KMS-11 (cell line): ENCODE results near the gene TSPAN10.

Experiments used
- H2AFZ ChIP-seq: fragments of 200-600 bp; sonication (generic); 2 replicates; pipeline ENCODE4 v1.6.1; 2016; ENCODE audit warnings: antibody characterized with exemption, mixed run types, low read depth
- H3K27ac ChIP-seq: fragments of 200-600 bp; sonication (generic); 2 replicates; pipeline ENCODE4 v1.6.1; 2016; ENCODE audit warnings: mild to moderate bottlenecking, mixed run types
- H3K27me3 ChIP-seq: fragments of 200-600 bp; sonication (generic); 2 replicates; pipeline ENCODE4 v1.6.1; 2017; ENCODE audit warnings: mild to moderate bottlenecking, low read depth, mixed run types, moderate library complexity; ENCODE audit not compliant: insufficient read depth
- H3K36me3 ChIP-seq: fragments of 200-600 bp; sonication (generic); 2 replicates; pipeline ENCODE4 v1.6.1; 2017; ENCODE audit warnings: mild to moderate bottlenecking, mixed run types; ENCODE audit not compliant: insufficient read depth
- H3K4me1 ChIP-seq: fragments of 200-600 bp; sonication (generic); 2 replicates; pipeline ENCODE4 v1.6.1; 2016; ENCODE audit warnings: mild to moderate bottlenecking, low read depth, mixed run types; ENCODE audit not compliant: poor library complexity, severe bottlenecking
- H3K4me2 ChIP-seq: fragments of 200-600 bp; sonication (generic); 2 replicates; pipeline ENCODE4 v1.7.0; 2016; ENCODE audit warnings: mild to moderate bottlenecking, mixed run types
- H3K4me3 ChIP-seq: fragments of 200-600 bp; sonication (generic); IDR thresholded peaks from 2 replicates; pipeline ENCODE4 v1.6.1; 2017; ENCODE audit warnings: low read depth, low read length, mixed read lengths; ENCODE audit not compliant: insufficient read depth
- H3K79me2 ChIP-seq: fragments of 200-600 bp; sonication (generic); 2 replicates; pipeline ENCODE4 v1.6.1; 2016; ENCODE audit warnings: low read depth, mixed run types; ENCODE audit not compliant: insufficient read depth
- H3K9ac ChIP-seq: fragments of 200-600 bp; sonication (generic); 2 replicates; pipeline ENCODE4 v1.6.1; 2016; ENCODE audit warnings: mild to moderate bottlenecking, mixed run types
- H4K20me1 ChIP-seq: fragments of 200-600 bp; sonication (generic); 2 replicates; pipeline ENCODE4 v1.6.1; 2016; ENCODE audit warnings: mild to moderate bottlenecking, mixed run types; ENCODE audit not compliant: insufficient read depth
- CTCF ChIP-seq: fragments of 200-600 bp; sonication (generic); conservative IDR thresholded peaks from 2 replicates; pipeline ENCODE4 v1.6.1; 2017; ENCODE audit warnings: low read depth, mild to moderate bottlenecking, antibody characterized with exemption, low read length, moderate library complexity, mixed read lengths

The TSPAN10 gene

GRCh38 chr17:81686614-81687013, 49.6 kb downstream of the TSPAN10 start:
- no peak overlapping the region for H2AFZ ChIP-seq
- no peak overlapping the region for H3K27ac ChIP-seq
- peaks cover 26% of the 10 kb centered on the region for H3K4me1 ChIP-seq
- H4K20me1 ChIP-seq, result no peaks in the 10 kb centered on the region
- no peak overlapping the region for H3K4me2 ChIP-seq
- H3K4me3 ChIP-seq, result no peak overlapping the region
- no peak overlapping the region for H3K9ac ChIP-seq
- H3K36me3 ChIP-seq, result peaks cover 12% of the 10 kb centered on the region; the same call in 1 of the 2 replicates
- H3K79me2 ChIP-seq, result peaks cover 50% of the 10 kb centered on the region
- no peaks in the 10 kb centered on the region for H3K27me3 ChIP-seq
- no peak for TF ChIP-seq CTCF

GRCh38 chr17:81687770-81688541, 51.0 kb downstream of the TSPAN10 start:
- Histone ChIP-seq H3K4me1 (peaks cover 18% of the 10 kb centered on the region), H3K27me3 (no peaks in the 10 kb centered on the region), H4K20me1 (no peaks in the 10 kb centered on the region), H3K36me3 (peaks cover 12% of the 10 kb centered on the region; the same call in 1 of the 2 replicates), H3K79me2 (peaks cover 37% of the 10 kb centered on the region), H3K4me2 (no peak overlapping the region), H3K9ac (no peak overlapping the region), H2AFZ (no peak overlapping the region), H3K27ac (no peak overlapping the region), H3K4me3 (no peak overlapping the region)
- TF ChIP-seq CTCF, result no peak

GRCh38 chr17:81688616-81689015, 51.6 kb downstream of the TSPAN10 start:
- TF ChIP-seq CTCF, result no peak
- H2AFZ ChIP-seq, result no peak overlapping the region
- peaks cover 18% of the 10 kb centered on the region for H3K4me1 ChIP-seq
- no peak overlapping the region for H3K4me3 ChIP-seq
- peaks cover 12% of the 10 kb centered on the region; the same call in 1 of the 2 replicates for H3K36me3 ChIP-seq
- H3K9ac ChIP-seq, result no peak overlapping the region
- H3K27ac ChIP-seq, result no peak overlapping the region
- H3K4me2 ChIP-seq, result no peak overlapping the region
- no peaks in the 10 kb centered on the region for H4K20me1 ChIP-seq
- no peaks in the 10 kb centered on the region for H3K27me3 ChIP-seq
- H3K79me2 ChIP-seq, result peaks cover 32% of the 10 kb centered on the region

- H2AFZ ChIP-seq, result no peak overlapping the region
Measured at GRCh38 chr17:81690066-81690465, 53.1 kb downstream of the TSPAN10 start.

More at GRCh38 chr17:81690066-81690465, 53.1 kb downstream of the TSPAN10 start:
- no peak overlapping the region for H3K9ac ChIP-seq
- no peak for TF ChIP-seq CTCF
- peaks cover 12% of the 10 kb centered on the region for H3K4me1 ChIP-seq
- peaks cover 19% of the 10 kb centered on the region for H3K79me2 ChIP-seq
- H3K27ac ChIP-seq, result no peak overlapping the region
- H3K4me3 ChIP-seq, result no peak overlapping the region
- H3K36me3 ChIP-seq, result peaks cover 12% of the 10 kb centered on the region; the same call in 1 of the 2 replicates
- H3K4me2 ChIP-seq, result no peak overlapping the region
- H4K20me1 ChIP-seq, result no peaks in the 10 kb centered on the region
- H3K27me3 ChIP-seq, result no peaks in the 10 kb centered on the region
